ENCODE measurements around the gene PTPRA. TPM values are rescaled to one million over a fixed set of nuclear protein-coding genes. Genes with fewer than 3 reads are reported as not detected.

The PTPRA gene
- total and polyA plus RNA-seq, 2 of the 13 experiments (the other 11 are each of a cell fraction or from before 2014, with no cell fraction given): 47.2 to 127 TPM

GRCh38 chr20:2883726-2884637 lies 10.7 kb downstream of the PTPRA start (continued):
- TF ChIP-seq ZNF572 (CRISPR knock-in tag; IDR thresholded peaks at IDR 0.05) (no peak), SNAPC4 (CRISPR knock-in tag; IDR thresholded peaks at IDR 0.05) (no peak), GZF1 (CRISPR knock-in tag; IDR thresholded peaks at IDR 0.05) (no peak), SMAD1 (CRISPR knock-in tag; IDR thresholded peaks at IDR 0.05; ENCODE audit: borderline replicate concordance, low read depth) (no peak), NCOA1 (CRISPR knock-in tag; IDR thresholded peaks at IDR 0.05) (no peak), ZNF275 (CRISPR knock-in tag; IDR thresholded peaks at IDR 0.05; ENCODE audit: borderline replicate concordance) (no peak), ZNF326 (CRISPR knock-in tag; IDR thresholded peaks at IDR 0.05; ENCODE audit: borderline replicate concordance) (no peak), ZSCAN25 (CRISPR knock-in tag; IDR thresholded peaks at IDR 0.05) (no peak), RXRB (CRISPR knock-in tag; IDR thresholded peaks at IDR 0.05; ENCODE audit: borderline replicate concordance) (no peak)
